Neural crest cell (in vitro differentiated cells): ENCODE results near the gene C14orf180. TPM values are rescaled to one million over a fixed set of nuclear protein-coding genes. Genes with fewer than 3 reads are reported as not detected.

ENCODE experiments used
- DNase-seq: peaks from one replicate; pipeline ENCODE4 v3.0.0; 2021; ENCODE audit warnings: low read depth, mixed read lengths, low spot score
- H3K27ac Mint-ChIP-seq: one replicate; pipeline ENCODE4 v1.8.0; 2021; ENCODE audit warnings: mild to moderate bottlenecking, mixed read lengths; ENCODE audit not compliant: unreplicated experiment
- H3K27me3 Mint-ChIP-seq: 2 replicates; pipeline ENCODE4 v1.8.0; 2021; ENCODE audit warnings: low read depth, mild to moderate bottlenecking, mixed read lengths
- H3K36me3 Mint-ChIP-seq: 2 replicates; pipeline ENCODE4 v1.8.0; 2021; ENCODE audit warnings: low read depth, mild to moderate bottlenecking, mixed read lengths
- H3K4me1 Mint-ChIP-seq: 2 replicates; pipeline ENCODE4 v1.8.0; 2021; ENCODE audit warnings: mixed read lengths
- H3K4me3 Mint-ChIP-seq: one replicate; pipeline ENCODE4 v1.8.0; 2021; ENCODE audit warnings: mild to moderate bottlenecking, mixed read lengths
- H3K9me3 Mint-ChIP-seq: 2 replicates; pipeline ENCODE4 v1.8.0; 2021; ENCODE audit warnings: mixed read lengths
- total RNA-seq: library from RNA; stranded (reverse); gene quantifications from 2 replicates; pipeline ENCODE4 v1.2.1, GENCODE V29; 2021
- TF ChIP-seq, protein P1 (sequence below): fragments of 200-600 bp; sonication (generic); conservative IDR thresholded peaks from 2 replicates; pipeline ENCODE4 v1.5.0; 2021; ENCODE audit warnings: antibody characterized with exemption, mild to moderate bottlenecking

Gene C14orf180
- total RNA-seq, 1 donor from 2014 or later: not detected

DNA sequence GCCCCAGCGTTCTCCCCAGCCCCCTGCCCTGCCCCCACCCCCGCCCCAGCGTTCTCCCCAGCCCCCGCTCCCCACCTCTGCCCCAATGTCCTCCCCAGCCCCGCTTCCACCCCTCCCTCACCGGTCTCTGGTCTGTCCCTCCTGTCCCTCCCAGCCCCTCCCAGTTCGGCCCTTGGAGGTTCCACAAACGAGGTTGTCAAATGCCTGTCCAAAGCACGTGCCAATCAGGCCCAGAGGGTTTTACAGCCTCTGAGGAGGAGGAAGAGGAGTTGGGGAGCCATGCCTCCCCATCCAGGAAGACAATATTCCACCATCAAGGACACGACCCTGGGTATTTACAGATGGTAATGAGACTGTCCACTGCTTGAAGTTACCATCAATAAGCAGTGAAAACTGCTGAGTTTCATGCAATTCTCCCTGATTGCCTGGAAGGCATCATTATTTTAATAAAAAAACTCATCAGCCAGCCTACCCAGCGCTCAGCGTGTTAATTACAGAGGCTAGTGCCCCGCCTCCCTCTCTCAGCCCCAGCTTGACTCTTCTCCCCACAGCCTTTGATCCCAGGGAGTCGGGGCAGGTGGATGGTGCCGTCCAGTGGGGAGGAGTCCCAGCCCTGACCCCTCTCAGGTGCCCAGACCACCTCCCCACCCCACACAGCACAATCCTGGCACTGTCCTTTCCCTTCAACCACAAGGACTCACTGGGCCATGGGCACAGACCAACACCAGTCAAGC, 30.6 kb upstream of the C14orf180 start:
- H3K4me1 Mint-ChIP-seq: no peaks in the 10 kb centered on the region
- no peaks in the 10 kb centered on the region for H3K9me3 Mint-ChIP-seq
- no peaks in the 10 kb centered on the region for H3K36me3 Mint-ChIP-seq
- H3K4me3 Mint-ChIP-seq: no peak overlapping the region
- H3K27ac Mint-ChIP-seq: no peak overlapping the region
- TF ChIP-seq, protein P1, sequence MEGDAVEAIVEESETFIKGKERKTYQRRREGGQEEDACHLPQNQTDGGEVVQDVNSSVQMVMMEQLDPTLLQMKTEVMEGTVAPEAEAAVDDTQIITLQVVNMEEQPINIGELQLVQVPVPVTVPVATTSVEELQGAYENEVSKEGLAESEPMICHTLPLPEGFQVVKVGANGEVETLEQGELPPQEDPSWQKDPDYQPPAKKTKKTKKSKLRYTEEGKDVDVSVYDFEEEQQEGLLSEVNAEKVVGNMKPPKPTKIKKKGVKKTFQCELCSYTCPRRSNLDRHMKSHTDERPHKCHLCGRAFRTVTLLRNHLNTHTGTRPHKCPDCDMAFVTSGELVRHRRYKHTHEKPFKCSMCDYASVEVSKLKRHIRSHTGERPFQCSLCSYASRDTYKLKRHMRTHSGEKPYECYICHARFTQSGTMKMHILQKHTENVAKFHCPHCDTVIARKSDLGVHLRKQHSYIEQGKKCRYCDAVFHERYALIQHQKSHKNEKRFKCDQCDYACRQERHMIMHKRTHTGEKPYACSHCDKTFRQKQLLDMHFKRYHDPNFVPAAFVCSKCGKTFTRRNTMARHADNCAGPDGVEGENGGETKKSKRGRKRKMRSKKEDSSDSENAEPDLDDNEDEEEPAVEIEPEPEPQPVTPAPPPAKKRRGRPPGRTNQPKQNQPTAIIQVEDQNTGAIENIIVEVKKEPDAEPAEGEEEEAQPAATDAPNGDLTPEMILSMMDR: no peak
- peaks cover 16% of the 10 kb centered on the region for H3K27me3 Mint-ChIP-seq
- DNase-seq: no peak

DNA sequence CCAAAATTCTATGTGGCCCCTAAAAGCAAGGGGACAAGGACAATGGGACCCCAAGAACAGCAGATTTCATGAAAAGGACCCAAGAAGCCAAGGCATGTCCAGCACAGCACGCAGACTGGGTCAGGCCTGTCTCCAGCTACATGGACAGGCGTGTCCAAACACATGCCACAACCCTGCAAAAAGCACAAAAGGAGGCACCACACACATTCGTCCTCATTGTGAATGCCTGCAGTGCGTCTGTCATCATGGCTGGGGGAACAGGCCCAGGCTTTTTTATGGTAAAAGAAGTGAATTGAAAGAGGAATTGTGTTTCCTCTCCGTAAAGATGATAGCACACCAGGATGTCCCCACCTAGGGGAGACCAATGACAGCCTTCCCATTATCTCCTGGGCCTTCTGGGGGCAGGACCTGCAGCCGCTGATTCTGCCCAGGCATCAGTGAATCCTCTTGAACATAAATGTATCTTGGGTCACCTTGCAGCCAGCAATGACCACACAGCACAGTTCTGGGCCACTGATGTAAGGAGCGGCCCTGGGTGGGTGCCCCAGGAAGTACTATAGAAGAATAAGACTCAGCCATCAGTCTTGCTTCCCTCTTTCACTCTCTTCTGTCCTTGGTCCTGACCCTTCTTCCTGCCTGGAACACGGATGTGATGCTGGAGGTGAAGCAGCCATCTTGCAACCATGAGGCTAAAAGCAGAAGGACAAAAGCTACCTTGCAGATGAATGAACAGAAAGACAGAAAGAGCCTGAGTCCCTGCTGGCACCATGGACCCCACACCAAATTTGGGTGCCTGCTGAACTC, 29.8 kb upstream of the C14orf180 start:
- TF ChIP-seq, protein P1: no peak
- no peaks in the 10 kb centered on the region for H3K9me3 Mint-ChIP-seq
- no peaks in the 10 kb centered on the region for H3K4me1 Mint-ChIP-seq
- H3K27me3 Mint-ChIP-seq: peaks cover 11% of the 10 kb centered on the region
- H3K36me3 Mint-ChIP-seq: no peaks in the 10 kb centered on the region
- H3K4me3 Mint-ChIP-seq: no peak overlapping the region
- DNase-seq: no peak
- no peak overlapping the region for H3K27ac Mint-ChIP-seq

DNA sequence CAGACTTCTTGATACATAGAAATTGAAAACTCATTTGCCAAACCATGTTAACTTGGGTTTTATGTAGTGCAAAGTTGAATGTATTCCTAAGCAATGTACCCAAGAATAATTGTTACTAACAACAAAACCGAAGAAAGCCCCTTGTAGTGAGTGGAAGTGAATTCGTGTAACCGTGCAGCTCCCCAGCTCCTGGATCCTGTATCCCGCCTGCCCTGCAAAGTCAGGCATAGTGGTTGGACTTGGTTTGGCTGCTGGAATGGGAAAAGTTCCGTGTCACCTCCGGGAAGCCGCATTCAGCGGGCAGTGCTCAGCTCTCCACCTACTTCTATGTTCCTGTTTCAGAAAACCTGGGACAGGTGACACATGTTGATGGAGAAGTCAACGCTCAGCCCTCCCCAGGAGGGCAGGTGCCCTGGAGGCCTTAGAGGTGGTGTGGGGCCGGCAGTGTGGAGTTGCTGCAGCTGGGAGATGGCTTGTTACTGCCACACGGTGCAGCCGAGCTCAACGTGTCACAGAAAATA, 29.2 kb upstream of the C14orf180 start:
- no peak for DNase-seq
- Mint-ChIP-seq H3K9me3 (no peaks in the 10 kb centered on the region), H3K4me1 (no peaks in the 10 kb centered on the region), H3K27me3 (peaks cover 8% of the 10 kb centered on the region), H3K4me3 (no peak overlapping the region), H3K36me3 (no peaks in the 10 kb centered on the region), H3K27ac (no peak overlapping the region)
- TF ChIP-seq, protein P1: no peak

DNA sequence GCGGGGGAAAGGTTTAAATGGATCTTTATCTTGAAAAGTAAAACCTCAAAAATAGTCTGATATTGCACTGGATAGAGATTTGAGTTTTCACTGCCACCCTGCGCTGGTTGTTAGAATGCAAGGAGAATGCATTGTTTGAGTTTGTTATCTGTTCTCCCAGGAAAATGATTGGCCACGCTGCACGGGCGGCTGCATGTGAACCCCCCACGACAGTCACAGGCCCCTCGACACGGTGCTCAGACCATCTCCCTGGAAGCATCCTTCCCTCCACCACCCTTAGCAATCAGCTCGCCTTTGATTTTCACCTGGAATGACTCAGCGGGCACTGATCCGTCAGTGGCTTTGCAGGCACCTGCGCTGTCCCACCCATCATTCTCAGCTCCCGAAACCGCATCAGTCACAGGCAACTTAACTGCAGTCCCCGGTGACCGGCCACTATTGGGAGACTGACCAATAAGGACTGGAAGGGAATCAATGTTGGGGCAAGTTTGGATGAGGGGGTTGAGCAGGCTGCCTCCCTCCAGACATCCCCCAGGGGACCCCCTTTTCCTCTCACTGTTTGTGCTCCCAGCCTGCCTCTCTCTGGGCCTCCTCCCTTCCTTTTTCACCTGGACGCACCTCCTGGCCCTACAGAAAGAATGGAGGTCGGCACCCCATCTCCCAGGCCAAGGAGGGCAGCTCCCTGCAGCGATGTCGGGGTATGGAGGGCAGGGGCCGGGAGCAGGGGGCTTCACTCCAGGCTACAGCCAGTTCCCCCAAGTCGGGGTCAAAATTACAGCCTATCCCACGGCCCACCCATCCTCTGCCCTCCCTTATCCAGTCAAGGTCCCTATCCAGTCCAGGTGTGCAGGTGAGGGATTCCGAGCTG, 28.5 kb upstream of the C14orf180 start:
- no peaks in the 10 kb centered on the region for H3K9me3 Mint-ChIP-seq
- no peak for DNase-seq
- no peaks in the 10 kb centered on the region for H3K36me3 Mint-ChIP-seq
- TF ChIP-seq, protein P1: no peak
- H3K4me1 Mint-ChIP-seq: no peaks in the 10 kb centered on the region
- peaks cover 8% of the 10 kb centered on the region for H3K27me3 Mint-ChIP-seq
- no peak overlapping the region for H3K4me3 Mint-ChIP-seq
- H3K27ac Mint-ChIP-seq: no peak overlapping the region
